IMR-90 (cell line): ENCODE results near the gene CHD3. TPM values are rescaled to one million over a fixed set of nuclear protein-coding genes. Genes with fewer than 3 reads are reported as not detected.

Source experiments
- ATAC-seq: fragments of 200-7000 bp; cut with Tn5 transposase; 2 replicates; pipeline ENCODE4 v1.9.1; 2020; ENCODE audit warnings: low read depth, mild to moderate bottlenecking, moderate library complexity
- BruUV-seq: library from RNA; stranded (reverse); fragments of 400-500 nt; replicated peaks from 2 replicates; lab custom pipeline; 2021; lab: Mats Ljungman, UMichigan
- CTCF ChIA-PET: fragments of 300-600 bp; formaldehyde crosslinking; extraction: SDS; loops from one replicate; lab custom pipeline; 2021; ENCODE audit warnings: antibody characterized with exemption; lab: Yijun Ruan, JAX
- POLR2A ChIA-PET: fragments of 300-600 bp; sonication (Branson Sonifier 250); formaldehyde crosslinking; loops from one replicate; lab custom pipeline; 2022; ENCODE audit warnings: antibody characterized with exemption; ENCODE audit not compliant: unreplicated experiment; lab: Charles Lee
- DNase-seq: peaks from one replicate; pipeline ENCODE4 v3.0.0; 2013
- H2AFZ ChIP-seq: replicated peaks from 2 replicates; pipeline ENCODE3; 2013; ENCODE audit warnings: low read length, mild to moderate bottlenecking; ENCODE audit not compliant: poor library complexity
- H2AK5ac ChIP-seq: 2 replicates; pipeline ENCODE4 v1.6.1; 2013; ENCODE audit warnings: low read depth, low read length, inconsistent platforms
- H2AK9ac ChIP-seq: replicated peaks from 2 replicates; pipeline ENCODE3; 2013; ENCODE audit warnings: mild to moderate bottlenecking, low read depth, low read length, moderate library complexity; ENCODE audit not compliant: poor library complexity
- H2BK120ac ChIP-seq: 2 replicates; pipeline ENCODE4 v1.6.1; 2013; ENCODE audit warnings: low read depth, low read length, inconsistent platforms
- H2BK15ac ChIP-seq: 3 replicates; pipeline ENCODE4 v1.6.1; 2013; ENCODE audit warnings: low read depth, low read length, inconsistent platforms
- H2BK20ac ChIP-seq: 2 replicates; pipeline ENCODE4 v1.6.1; 2013; ENCODE audit warnings: low read depth, mild to moderate bottlenecking, inconsistent platforms, low read length, moderate library complexity
- H2BK5ac ChIP-seq: 2 replicates; pipeline ENCODE4 v1.6.1; 2013; ENCODE audit warnings: mild to moderate bottlenecking, low read depth, low read length, inconsistent platforms; ENCODE audit not compliant: poor library complexity, severe bottlenecking
- H3K14ac ChIP-seq: replicated peaks from 2 replicates; pipeline ENCODE4 v1.6.1; 2013; ENCODE audit warnings: low read depth, low read length, inconsistent platforms
- H3K18ac ChIP-seq: 2 replicates; pipeline ENCODE4 v1.6.1; 2013; ENCODE audit warnings: low read depth, low read length, control low read depth
- H3K23ac ChIP-seq: 2 replicates; pipeline ENCODE4 v1.6.1; 2013; ENCODE audit warnings: low read depth, low read length, inconsistent platforms
- H3K27ac ChIP-seq: 2 replicates; pipeline ENCODE4 v1.5.1; 2013; ENCODE audit warnings: mild to moderate bottlenecking, control low read depth, low read length; ENCODE audit not compliant: insufficient read depth
- H3K27me3 ChIP-seq: 2 replicates; pipeline ENCODE4 v1.6.1; 2013; ENCODE audit warnings: low read length; ENCODE audit not compliant: control insufficient read depth, insufficient read depth
- H3K36me3 ChIP-seq: 2 replicates; pipeline ENCODE4 v1.6.1; 2013; ENCODE audit warnings: low read length, mixed read lengths; ENCODE audit not compliant: control insufficient read depth, insufficient read depth
- H3K4ac ChIP-seq: 2 replicates; pipeline ENCODE4 v1.6.1; 2013; ENCODE audit warnings: low read depth, low read length, inconsistent platforms
- H3K4me1 ChIP-seq: 2 replicates; pipeline ENCODE4 v1.6.1; 2013; ENCODE audit warnings: low read length, mixed read lengths; ENCODE audit not compliant: control insufficient read depth, insufficient read depth
- H3K4me2 ChIP-seq: 2 replicates; pipeline ENCODE4 v1.6.1; 2013; ENCODE audit warnings: low read depth, mild to moderate bottlenecking, control low read depth, low read length, moderate library complexity
- H3K4me3 ChIP-seq: 2 replicates; pipeline ENCODE4 v1.5.1; 2013; ENCODE audit warnings: low read depth, mild to moderate bottlenecking, control low read depth, low read length, moderate library complexity; ENCODE audit not compliant: insufficient read depth
- H3K56ac ChIP-seq: 2 replicates; pipeline ENCODE4 v1.6.1; 2013; ENCODE audit warnings: low read length, inconsistent platforms; ENCODE audit not compliant: insufficient read depth; ENCODE audit errors: extremely low read depth
- H3K79me1 ChIP-seq, 2 experiments: 2 replicates each; pipeline ENCODE4 v1.6.1; 2013; ENCODE audit warnings: low read length in 2 of 2, inconsistent platforms in 1 of 2, low read depth in 1 of 2
- H3K9ac ChIP-seq: 2 replicates; pipeline ENCODE4 v1.6.1; 2013; ENCODE audit warnings: low read depth, low read length, control low read depth
- H3K9me1 ChIP-seq: 2 replicates; pipeline ENCODE4 v1.6.1; 2013; ENCODE audit warnings: low read length, inconsistent platforms; ENCODE audit not compliant: insufficient read depth
- H3K9me3 ChIP-seq: 2 replicates; pipeline ENCODE4 v1.6.1; 2013; ENCODE audit warnings: low read length; ENCODE audit not compliant: control insufficient read depth, insufficient read depth
- H4K20me1 ChIP-seq: 2 replicates; pipeline ENCODE4 v1.6.1; 2013; ENCODE audit warnings: low read length, inconsistent platforms; ENCODE audit not compliant: insufficient read depth
- H4K5ac ChIP-seq: 2 replicates; pipeline ENCODE4 v1.6.1; 2013; ENCODE audit warnings: mild to moderate bottlenecking, low read depth, low read length, control low read depth
- H4K8ac ChIP-seq, 2 experiments: 2 replicates each; pipeline ENCODE4 v1.6.1; 2013; ENCODE audit warnings: low read depth in 2 of 2, low read length in 2 of 2, control low read depth in 1 of 2, inconsistent platforms in 1 of 2
- H4K91ac ChIP-seq: 2 replicates; pipeline ENCODE4 v1.6.1; 2013; ENCODE audit warnings: low read depth, low read length, inconsistent platforms; ENCODE audit not compliant: insufficient read depth
- BHLHE40 ChIP-seq: fragments of 150-350 bp; IDR thresholded peaks from 2 replicates; pipeline ENCODE4 v1.6.1; 2016; ENCODE audit warnings: mild to moderate bottlenecking, low read depth, low read length
- ELK1 ChIP-seq: fragments of 150-350 bp; IDR thresholded peaks from 2 replicates; pipeline ENCODE4 v1.6.1; 2016; ENCODE audit warnings: low read depth, mild to moderate bottlenecking, low read length, moderate library complexity, borderline replicate concordance
- USF2 ChIP-seq: fragments of 150-350 bp; IDR thresholded peaks from 2 replicates; pipeline ENCODE4 v1.6.1; 2017; ENCODE audit warnings: mild to moderate bottlenecking, antibody characterized with exemption, low read length, low read depth
- WGBS, 2 experiments: methylation state at CpG; one replicate each; pipeline versions ENCODE4 v1.1.5 to v1.1.7; 2013; ENCODE audit warnings: missing lambda C conversion rate in 2 of 2; ENCODE audit not compliant: insufficient read length in 1 of 2; ENCODE audit errors: extremely low coverage in 2 of 2; 5-methylcytosine and 5-hydroxymethylcytosine counted together
- dilution Hi-C: fragments of 300-500 bp; cut with HindIII; formaldehyde crosslinking; loops from one replicate; pipeline ENCODE4 v1.14.3; 2018; ENCODE audit warnings: low sequenced_read_pairs; ENCODE audit not compliant: unreplicated experiment
- in situ Hi-C: fragments of 300-500 bp; cut with MboI; formaldehyde crosslinking; loops from 3 replicates; pipeline ENCODE4 v1.14.3; 2019; ENCODE audit warnings: low sequenced_read_pairs, inconsistent platforms, mixed read lengths
- intact Hi-C: fragments of 100-400 bp; cut with micrococcal nuclease; formaldehyde crosslinking; loops from 2 replicates; pipeline ENCODE4 v1.10.0; 2022
- polyA plus RNA-seq, 3 experiments: library from polyadenylated mRNA; depleted of rRNA; stranded (reverse); fragments of >200 nt; gene quantifications; 2 replicates each; pipeline ENCODE4 v1.2.3, GENCODE V29; 2012; ENCODE audit warnings: low replicate concordance in 1 of 3
- total RNA-seq: library from RNA; depleted of rRNA; stranded (reverse); fragments of >200 nt; gene quantifications from 2 replicates; pipeline ENCODE4 v1.2.3, GENCODE V29; 2012

The CHD3 gene
- total and polyA plus RNA-seq, 2 of the 4 experiments (the other 2 are of a cell fraction), result 65.4 to 78.1 TPM

GRCh38 chr17:7943291-7943690 is 54.7 kb downstream of the CHD3 start:
- Histone ChIP-seq H3K4ac (no peak overlapping the region), H3K27ac (no peak overlapping the region), H2AFZ (no peak overlapping the region), H4K8ac (no peak overlapping the region), H2BK20ac (no peak overlapping the region), H3K56ac (no peak overlapping the region), H3K18ac (no peak overlapping the region), H2AK9ac (no peak overlapping the region), H3K4me2 (no peak overlapping the region), H4K20me1 (no peaks in the 10 kb centered on the region), H2BK15ac (no peak overlapping the region), H3K9ac (no peak overlapping the region), H3K79me1 (peaks cover 1 to 2% of the 10 kb centered on the region in 2 experiments; a peak in 1 of 4 replicates), H3K14ac (no peak overlapping the region), H4K5ac (no peak overlapping the region), H3K23ac (no peak overlapping the region), H3K36me3 (peaks cover 65% of the 10 kb centered on the region), H2BK5ac (no peak overlapping the region), H3K4me1 (no peaks in the 10 kb centered on the region), H3K4me3 (no peak overlapping the region), H3K9me3 (no peaks in the 10 kb centered on the region), H4K91ac (no peak overlapping the region), H3K9me1 (no peaks in the 10 kb centered on the region), H2AK5ac (no peak overlapping the region), H3K27me3 (no peaks in the 10 kb centered on the region), H2BK120ac (no peak overlapping the region)
- DNase-seq, result no peak
- WGBS, 2 experiments, result 100% methylated on average over 7 of the region's 13 CpGs; no CpG with 5 or more reads in 1 of the 2 experiments
- CTCF ChIA-PET, result no interaction called here
- no peak for TF ChIP-seq ELK1
- no peak for TF ChIP-seq BHLHE40
- no peak for TF ChIP-seq USF2
- POLR2A ChIA-PET, result no interaction called here
- intact Hi-C loops (no loop called here), dilution Hi-C loops (no loop called here), in situ Hi-C loops (no loop called here)
- BruUV-seq, result no TSS peak
- ATAC-seq, result no peak
